ENCODE results near the gene POSTN.
"Not testable (repeated sequence)": the region's sequence is repeated elsewhere in the genome, so short reads cannot be mapped to it uniquely, and the experiment has no call there.

Gene POSTN

DNA sequence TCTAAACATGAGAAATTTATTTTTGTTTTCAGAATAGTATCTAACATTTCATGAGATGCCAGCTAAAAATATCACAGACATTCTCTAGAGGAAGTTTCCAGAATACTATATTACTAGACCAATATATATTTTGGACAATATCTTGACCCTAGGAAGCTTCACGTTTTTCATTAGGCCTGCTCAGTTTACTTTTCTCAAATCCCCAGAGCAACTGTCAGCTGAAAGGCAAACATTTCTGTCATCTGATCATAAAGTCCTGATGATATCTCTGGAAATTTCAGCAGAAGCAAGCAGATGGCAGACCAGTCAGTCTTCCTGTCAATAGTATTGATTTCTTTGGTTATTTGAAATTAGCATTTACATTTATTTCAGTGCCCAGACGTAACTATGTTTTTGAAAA, 4.0 kb downstream of the POSTN start:
- no peak for DNase-seq

DNA sequence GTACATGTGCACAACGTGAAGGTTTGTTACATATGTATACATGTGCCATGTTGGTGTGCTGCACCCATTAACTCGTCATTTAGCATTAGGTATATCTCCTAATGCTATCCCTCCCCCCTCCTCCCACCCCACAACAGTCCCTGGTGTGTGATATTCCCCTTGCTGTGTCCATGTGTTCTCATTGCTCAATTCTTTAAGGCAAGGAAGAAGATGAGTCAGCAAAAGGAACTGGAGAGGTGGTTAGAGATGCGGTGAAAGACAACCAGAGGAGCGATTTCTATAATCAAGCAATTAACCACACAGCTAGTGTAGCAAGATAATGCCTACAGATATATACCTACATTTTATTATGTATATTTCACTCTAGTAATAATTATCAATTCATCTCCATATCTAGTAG, 9.2 kb downstream of the POSTN start:
- not testable (repeated sequence) for DNase-seq

DNA sequence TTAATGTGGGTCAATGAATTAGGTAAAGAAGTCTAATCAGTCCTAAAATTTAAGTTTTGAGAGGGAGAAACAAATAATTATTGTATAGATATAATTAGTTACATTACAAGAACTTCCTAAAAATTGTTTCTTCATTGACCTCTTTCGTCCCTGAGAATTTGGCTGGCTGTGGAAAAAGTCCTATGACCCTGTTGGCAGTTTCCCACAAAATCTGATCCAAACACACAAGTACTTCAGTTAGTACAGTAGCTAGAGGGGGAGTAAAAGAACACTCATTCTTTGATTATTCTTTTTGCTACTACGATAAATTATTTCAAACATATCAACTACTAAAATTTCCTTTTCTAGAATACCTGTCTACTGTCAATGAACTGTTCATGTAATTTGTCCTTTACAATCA, 11.3 kb downstream of the POSTN start:
- no peak for DNase-seq

DNA sequence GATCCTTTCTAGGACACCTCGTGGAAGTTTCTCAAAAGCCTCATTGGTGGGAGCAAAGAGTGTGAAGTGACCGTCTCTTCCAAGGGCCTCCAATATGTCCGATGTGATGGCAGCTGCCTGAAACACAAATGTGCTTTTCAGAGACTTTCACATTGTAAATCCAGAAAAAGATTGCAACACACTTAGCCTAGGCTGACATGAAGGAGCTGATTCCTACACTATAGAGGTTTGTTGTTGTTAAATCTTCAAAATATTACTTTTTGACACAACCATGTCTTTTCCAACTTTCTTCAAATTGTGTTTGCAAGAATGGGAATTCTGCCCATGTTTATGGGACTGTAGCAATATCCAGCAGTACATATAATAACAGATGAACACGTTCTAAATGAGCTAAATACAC, 12.4 kb downstream of the POSTN start:
- DNase-seq = no peak

DNA sequence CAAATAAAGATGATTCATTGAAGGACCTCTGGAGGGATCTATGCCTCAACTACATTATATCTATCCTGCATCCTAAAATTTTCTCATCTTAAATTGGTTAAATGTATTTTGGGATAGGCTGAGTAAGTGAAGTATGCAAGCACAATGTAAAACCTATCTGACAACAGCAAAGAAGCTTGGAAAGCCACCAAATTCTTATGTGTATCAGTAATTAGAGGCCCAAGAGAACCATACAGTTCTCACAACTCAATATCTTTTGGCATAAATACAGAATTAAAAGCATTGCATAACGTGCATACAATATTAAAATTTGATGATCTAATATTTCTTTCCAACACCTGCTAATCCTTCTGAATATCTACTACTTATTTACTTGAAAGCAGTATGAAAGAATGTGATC, 13.0 kb downstream of the POSTN start:
- no peak for DNase-seq

DNA sequence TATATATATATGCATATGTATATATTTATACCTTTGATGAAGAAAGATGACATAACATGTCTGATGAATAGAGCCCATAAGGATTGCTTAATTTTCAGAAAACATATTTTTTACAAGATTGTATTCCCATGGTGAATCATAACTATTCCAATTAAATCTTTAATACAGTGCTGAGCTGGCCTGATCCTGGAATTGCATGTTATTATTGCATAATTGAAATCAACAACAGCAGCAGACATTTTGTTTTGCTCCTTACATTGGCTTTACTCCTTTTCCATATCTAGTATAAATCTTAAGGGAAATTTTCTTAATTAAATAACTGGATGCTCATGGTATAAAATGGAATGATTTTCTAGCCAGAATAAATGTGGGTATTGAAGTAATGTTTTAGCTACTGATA, 22.0 kb downstream of the POSTN start:
- DNase-seq = no peak

DNA sequence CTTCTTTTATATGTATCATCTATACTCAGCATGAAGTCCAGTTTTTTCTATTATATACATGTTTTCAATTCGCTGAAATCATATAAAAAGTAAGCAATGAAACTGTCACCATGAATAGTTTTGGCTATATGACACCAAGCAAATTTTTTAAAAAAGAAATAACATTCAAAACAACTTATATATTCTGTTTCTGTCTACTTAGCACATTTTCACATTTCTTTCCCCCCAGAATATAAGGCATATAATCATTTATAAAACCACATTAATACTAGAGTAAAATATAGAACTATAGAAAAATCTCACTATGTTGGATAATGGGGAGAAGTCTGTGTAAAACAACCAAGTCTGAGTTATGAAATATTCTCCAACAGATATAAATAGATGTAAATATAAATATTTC, 33.1 kb downstream of the POSTN start:
- DNase-seq = no peak

DNA sequence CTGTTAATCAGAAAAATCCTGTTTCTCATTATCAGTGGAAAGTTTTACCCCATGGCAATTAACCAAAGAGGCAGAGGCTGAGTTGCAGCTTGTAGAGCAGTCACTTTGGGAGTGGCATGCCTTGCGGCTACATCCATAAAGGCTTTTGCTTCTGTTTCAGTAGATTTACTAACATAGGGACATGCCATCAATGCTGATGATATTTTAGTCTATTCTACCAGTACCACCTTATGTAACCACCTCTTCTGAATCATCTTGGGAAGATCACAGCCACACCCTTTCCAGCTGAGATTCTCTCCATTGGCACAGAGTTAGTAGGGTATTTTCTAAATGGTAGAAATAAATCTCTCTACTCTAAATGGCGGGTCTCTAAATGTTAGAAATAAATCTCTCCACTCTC, 37.5 kb downstream of the POSTN start:
- no peak for DNase-seq

DNA sequence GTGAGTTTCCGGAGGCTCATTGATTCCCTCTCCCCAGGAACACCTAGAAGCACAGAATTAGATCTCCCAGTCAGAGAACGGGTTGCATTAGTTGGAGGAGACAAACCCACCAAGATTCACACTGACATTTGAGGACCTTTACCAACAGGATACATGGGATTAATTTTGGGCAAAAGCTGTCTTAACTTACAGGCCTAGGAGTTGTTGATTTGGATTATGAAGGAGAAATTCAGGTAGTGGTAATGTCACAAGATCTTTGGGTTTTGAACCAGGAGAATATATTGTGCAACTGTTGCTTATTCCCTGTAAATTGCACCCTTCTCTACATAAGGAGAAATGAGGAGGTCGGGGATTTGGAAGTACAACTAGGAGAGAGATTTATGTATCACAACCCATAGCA, 38.0 kb downstream of the POSTN start:
- no peak for DNase-seq

DNA sequence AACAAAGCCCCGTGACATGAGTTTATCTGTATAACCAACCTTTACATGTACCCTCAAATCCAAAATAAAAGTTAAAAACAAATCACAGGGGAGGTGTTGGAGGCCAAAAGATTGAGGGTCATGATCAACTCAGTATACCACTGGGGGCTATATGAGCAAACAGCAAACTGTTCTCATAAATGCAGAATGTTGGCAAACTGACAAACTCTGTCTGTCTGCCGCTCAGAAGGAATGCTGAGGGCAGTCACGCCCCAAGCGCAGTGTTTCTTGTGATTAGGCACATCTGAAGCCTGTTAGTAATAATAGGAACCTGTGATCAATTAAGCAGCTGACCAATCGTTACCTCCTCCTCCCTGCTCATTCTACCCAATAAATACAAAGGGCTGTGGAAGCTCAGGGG, 39.8 kb downstream of the POSTN start:
- DNase-seq = not testable (repeated sequence)

DNA sequence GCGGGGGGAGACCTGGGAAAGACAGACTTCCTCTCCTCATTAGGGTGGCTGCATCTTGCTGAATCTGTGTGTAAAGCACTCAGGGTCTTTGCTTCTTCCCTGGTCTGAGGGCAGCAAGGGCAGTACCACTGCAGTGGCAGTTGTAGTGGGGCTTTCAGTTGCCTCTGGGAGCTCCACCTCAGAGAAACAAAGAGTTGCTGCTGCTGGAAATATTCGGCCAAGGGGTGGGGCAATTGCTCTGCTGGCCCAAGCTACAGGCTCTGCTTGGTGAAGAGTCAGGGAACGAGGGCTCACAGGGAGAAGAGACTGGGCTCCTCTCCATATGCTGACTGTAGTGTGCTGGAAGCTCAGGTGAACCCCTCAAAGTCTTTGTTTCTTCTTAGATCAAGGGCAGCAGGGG, 52.5 kb downstream of the POSTN start:
- no peak for DNase-seq

DNA sequence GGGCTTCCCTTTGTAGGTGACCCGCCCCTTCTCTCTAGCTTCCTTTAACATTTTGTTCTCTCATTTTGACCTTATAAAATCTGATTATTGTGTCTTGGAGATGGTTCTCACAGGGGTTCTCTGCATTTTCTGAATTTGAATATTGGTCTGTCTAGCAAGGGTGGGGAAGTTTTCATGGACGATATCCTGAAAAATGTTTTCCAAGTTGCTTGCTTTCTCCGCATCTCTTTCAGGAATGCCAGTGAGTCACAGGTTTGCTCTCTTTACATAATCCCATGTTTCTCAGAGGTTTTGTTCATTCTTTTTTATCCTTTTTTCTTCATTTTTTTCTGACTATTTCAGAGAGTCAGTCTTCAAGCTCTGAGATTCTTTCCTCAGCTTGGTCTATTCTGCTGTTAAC, 53.6 kb downstream of the POSTN start:
- no peak for DNase-seq

DNA sequence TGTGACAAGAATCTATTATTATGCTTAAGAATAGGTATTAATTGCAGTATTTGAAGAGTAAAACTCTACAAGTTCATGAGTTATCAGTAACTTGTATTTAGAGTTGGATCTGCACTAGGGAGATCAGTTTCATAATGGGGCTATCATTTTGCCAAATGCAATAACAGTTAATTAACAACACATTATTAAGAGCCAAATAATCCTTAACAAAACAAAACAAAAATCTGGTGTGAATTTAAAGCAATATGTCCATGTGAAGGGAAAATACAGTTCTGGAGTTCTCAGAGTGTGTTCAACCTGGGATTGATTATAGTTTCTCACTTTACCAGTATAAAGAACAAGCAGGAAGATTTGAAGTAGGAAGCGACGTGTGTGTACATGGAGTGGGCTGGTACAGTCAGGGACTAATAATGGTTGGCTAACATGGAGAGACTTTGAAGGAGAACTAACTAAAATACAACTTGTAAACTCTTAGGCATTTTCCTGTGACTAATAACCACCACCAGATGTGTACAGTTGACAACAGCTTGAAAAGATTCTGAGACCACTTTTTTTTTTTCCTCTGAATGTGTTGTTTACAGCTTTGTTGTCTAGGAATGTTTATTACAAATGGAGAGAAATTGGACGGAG, 58.5 kb downstream of the POSTN start:
- DNase-seq = no peak

DNA sequence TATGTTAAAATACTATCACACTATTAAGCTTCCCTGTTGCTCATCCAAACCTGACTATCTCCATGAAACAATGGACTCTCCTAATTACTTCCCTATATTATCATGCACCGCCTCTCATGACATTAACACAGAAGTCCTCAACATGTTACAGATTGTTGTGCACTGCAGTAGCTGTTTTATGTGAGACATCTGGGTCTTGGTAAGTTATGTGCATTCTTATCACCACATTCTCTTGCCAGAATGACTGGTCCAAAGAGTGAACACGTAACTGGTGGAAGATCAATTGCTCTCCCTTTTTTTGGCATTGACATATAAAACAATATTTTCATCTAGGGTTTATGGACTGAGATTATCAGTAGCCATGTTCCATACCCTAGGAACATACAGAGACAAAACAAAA, 59.4 kb downstream of the POSTN start:
- DNase-seq = no peak

DNA sequence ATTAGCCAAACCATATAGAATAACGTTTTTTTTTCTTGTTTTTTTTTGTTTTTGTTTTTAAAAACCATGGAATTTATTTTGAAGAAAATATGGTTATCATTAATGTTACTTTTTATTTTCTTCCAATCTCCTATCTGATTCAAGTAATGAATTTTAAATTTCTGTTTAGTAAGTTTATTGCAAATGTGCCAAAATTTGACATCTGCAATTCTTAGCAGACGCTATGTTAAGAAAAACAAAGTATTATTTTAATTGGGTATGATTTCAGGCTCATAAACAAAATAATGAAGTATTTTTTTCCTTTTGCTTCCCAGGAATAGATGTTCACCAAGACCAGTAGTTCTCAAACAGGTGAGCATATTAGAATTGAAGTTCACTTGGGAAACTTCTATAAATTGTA, 63.1 kb downstream of the POSTN start:
- DNase-seq = no peak

DNA sequence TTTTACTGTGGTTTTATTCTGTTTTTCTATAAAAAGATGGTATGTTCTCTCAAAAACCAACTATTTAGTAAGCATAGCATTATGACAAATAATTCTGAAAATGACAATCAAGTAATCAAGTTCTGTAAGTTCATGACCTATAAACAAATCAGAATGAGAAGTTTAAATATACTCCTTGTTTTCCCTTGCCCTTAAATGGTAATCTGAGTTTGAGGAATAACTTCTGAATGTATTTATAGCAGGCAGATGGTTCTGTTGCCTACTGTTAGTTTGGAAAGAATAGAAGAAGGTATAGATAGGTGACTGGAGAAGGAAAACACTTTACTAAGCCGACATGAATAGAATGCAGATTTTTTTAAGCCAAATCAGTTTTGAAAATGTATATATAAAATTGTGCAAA, 63.9 kb downstream of the POSTN start:
- DNase-seq = no peak

DNA sequence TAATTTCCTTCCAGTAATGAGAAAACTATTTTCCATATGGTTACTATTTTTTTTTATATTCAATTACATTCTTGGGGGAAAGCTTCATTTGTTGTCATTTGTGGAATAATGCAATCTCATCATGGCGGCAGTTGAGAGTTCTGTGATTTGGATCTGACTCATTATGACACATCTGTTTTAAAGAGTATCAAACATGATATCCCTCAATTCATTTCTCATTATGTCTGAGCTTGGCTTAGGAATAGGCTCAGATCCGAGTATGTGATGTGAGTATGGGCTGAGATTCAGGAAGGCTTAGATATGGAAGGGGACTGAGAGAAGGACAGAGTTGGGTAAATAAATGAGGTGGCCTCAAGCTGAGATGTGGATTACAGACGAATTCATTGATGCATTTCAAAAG, 64.4 kb downstream of the POSTN start:
- no peak for DNase-seq

DNA sequence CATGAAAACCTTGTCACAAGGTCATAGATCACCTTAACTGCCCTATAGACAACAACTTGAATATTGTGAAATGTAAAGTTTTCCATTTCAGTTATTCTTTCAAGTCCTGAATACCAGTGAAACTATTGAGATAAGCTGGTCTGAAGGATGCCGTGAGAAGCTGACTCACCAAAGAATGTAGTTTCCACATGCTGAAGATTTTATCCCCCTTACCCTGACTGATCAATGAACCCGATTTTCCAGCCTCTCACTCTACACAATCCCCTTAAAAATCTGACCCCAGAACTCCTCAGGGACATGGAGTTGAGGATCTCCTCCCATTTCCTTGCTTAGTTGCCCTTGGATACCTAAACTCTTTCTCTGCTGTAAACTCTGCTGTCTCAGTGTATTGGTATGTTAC, 67.5 kb downstream of the POSTN start:
- DNase-seq = no peak

DNA sequence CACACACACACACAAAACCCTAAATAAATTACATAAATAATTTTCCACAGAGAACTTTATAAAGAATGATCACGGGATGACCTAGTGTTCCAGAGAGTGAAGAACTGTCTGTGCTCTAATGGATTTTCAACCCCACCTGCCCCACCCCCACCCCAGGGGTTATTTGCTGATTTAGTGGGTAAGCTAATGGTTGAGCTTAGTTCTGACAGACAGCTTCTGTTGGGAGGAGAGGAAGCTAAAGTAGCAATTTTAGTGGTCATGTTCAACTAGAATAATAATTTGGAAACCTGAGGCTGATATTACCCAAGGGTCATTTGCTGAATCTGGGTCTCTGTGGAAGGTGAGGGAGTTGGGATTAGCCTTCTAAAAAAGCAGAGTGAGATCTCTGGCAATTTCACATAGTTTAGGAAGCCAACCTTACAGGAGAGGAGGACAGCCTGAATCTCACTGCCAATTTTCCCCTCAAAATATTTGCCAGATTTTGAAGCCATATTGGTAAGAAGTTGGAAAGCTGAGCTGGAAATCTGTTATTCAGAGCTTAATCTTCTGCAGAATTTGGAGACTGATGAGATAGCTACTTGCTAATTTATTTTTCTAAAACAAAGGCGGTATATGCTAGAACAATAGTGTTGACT, 68.7 kb downstream of the POSTN start:
- no peak for DNase-seq

DNA sequence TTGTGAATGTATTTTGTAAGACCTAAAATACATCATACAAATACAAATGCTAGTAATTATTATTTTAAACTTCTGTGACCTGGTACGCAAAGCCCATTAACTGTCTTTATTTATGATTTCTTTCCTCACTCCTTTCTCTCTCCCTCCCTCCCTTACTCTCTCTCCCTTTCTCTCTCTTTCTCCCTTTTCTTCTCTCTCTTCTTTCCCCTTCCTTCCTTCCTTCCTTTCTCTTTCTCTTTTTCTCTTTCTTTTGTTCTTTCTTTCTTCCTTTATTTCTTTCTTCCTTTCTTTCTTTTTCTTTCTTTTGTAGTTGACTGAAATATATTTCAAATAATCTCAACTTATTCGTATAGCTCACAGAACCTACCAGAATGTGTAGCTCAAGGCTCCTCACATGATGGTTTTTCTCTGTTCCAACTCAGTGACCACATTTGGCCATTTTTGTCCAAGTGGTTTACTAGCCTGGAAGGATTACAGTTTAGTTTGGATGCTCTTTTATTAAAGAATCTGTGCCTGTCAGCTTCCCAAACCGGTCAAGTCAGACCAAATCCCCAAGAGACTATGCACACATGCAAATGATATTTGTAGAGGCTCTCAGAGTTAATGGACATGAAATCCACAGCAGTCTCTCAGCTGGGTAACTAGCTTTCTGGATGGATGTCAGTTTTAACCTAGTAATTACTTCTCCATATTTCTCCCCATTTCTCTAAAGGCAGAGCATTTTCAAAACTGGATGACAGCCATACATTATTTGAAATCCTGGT, 71.7 kb downstream of the POSTN start:
- no peak for DNase-seq

DNA sequence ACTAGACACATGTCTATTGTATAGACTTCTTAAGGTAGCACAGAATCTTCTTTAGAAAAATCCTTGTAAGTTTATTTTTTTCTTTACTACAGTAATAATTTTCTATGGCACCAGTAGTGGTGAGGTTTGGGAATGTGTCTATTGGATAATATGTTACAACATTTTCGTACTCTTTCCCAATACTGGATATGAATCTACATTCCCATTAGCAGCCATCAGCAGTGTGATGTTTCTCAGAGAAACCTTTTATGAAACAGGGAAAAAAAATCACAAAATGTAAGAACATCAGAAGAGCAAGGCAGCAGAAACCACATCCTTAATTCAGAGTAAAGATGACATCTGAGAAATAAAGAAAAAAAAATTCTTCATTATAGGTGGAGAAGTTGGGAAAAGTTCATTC, 83.3 kb downstream of the POSTN start:
- no peak for DNase-seq
